ENCODE data around the gene KCTD8.

- TF ChIP-seq CTCF (conservative IDR thresholded peaks at IDR 0.05) = no peak
- TF ChIP-seq EZH2 (IDR thresholded peaks at IDR 0.05; ENCODE audit: low read depth) = no peak
Observed at GRCh38 chr4:44232262-44232661, 216.3 kb downstream of the KCTD8 start.
